Measurements from ENCODE around the gene NUP93.
A peak's percentile ranks its signal among the peaks of the same experiment; 100 is the strongest.

Gene NUP93

DNA sequence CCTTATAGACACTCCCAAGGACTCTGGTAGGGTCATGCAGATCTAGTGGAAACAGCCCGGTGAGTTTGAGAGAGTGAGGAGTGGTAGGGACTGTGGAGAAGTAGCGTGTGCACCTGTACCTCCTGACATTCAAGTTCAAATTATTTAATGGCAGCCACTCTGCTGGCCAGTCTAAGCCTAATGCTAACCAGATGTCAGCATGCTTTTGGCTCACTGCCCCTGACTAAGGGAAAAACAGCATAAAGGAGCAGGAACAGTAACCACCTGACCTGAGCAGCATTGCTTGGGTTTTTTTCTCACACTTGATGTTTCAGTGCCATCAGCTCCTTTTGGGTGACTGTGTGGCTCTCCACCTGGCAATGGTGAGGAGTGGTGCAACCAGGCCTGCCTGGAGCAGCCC lies 111.3 kb downstream of the NUP93 start:
- TF ChIP-seq, protein P1, sequence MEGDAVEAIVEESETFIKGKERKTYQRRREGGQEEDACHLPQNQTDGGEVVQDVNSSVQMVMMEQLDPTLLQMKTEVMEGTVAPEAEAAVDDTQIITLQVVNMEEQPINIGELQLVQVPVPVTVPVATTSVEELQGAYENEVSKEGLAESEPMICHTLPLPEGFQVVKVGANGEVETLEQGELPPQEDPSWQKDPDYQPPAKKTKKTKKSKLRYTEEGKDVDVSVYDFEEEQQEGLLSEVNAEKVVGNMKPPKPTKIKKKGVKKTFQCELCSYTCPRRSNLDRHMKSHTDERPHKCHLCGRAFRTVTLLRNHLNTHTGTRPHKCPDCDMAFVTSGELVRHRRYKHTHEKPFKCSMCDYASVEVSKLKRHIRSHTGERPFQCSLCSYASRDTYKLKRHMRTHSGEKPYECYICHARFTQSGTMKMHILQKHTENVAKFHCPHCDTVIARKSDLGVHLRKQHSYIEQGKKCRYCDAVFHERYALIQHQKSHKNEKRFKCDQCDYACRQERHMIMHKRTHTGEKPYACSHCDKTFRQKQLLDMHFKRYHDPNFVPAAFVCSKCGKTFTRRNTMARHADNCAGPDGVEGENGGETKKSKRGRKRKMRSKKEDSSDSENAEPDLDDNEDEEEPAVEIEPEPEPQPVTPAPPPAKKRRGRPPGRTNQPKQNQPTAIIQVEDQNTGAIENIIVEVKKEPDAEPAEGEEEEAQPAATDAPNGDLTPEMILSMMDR (IDR thresholded peaks at IDR 0.05; ENCODE audit: low read depth, low read length, missing control alignments) = no peak
- no peaks in the 10 kb centered on the region for H3K27me3 ChIP-seq (replicated peaks)
- H3K27ac ChIP-seq = no peak overlapping the region
- peaks cover 24% of the 10 kb centered on the region for H3K36me3 ChIP-seq (replicated peaks)
- in situ Hi-C loops (cut with HindIII; ENCODE audit: low pct_ligation_motif_present, low sequenced_read_pairs) = no loop called here
- no peak for DNase-seq
- H3K4me3 ChIP-seq (ENCODE audit: low read depth, low read length) = no peak overlapping the region

- Histone ChIP-seq H3K27ac (no peak overlapping the region), H3K36me3 (replicated peaks) (peaks cover 23% of the 10 kb centered on the region), H3K27me3 (replicated peaks) (no peaks in the 10 kb centered on the region), H3K4me3 (ENCODE audit: low read depth, low read length) (no peak overlapping the region)
- DNase-seq = no peak
- in situ Hi-C loops (cut with HindIII; ENCODE audit: low pct_ligation_motif_present, low sequenced_read_pairs) = no loop called here
- TF ChIP-seq, protein P1 (IDR thresholded peaks at IDR 0.05; ENCODE audit: low read depth, low read length, missing control alignments) = no peak
These were observed 111.7 kb downstream of the NUP93 start for GRCh38 chr16:56841659-56842058.

DNA sequence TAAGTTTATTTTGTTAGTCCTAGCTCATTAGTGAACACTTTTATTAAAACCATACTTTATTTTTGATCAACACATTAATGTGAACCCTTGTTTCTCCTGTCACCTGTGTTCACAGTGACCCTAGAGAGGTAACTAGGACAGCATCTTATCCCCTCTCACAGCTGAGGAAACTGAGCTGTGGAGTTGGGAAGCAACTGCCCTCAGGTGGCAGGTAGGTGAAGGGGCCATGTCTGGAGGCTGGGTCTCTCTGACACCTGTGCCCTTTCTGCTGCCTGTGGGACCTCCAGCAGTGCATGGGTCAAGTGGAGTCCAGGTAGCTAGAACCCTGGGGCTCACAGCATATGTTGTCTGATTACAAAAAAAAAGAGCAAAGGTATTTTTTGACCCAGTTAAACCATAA lies 112.2 kb downstream of the NUP93 start:
- Histone ChIP-seq H3K36me3 (replicated peaks) (peaks cover 20% of the 10 kb centered on the region), H3K4me3 (ENCODE audit: low read depth, low read length) (no peak overlapping the region), H3K27ac (no peak overlapping the region), H3K27me3 (replicated peaks) (no peaks in the 10 kb centered on the region)
- in situ Hi-C loops (cut with HindIII; ENCODE audit: low pct_ligation_motif_present, low sequenced_read_pairs) = no loop called here
- TF ChIP-seq, protein P1 (IDR thresholded peaks at IDR 0.05; ENCODE audit: low read depth, low read length, missing control alignments) = no peak
- no peak for DNase-seq

GRCh38 chr16:56844056-56844455 lies 114.1 kb downstream of the NUP93 start:
- no peak overlapping the region for H3K27ac ChIP-seq
- H3K27me3 ChIP-seq (replicated peaks) = no peaks in the 10 kb centered on the region
- no peak for DNase-seq
- TF ChIP-seq, protein P1 (IDR thresholded peaks at IDR 0.05; ENCODE audit: low read depth, low read length, missing control alignments) = no peak
- peaks cover 14% of the 10 kb centered on the region for H3K36me3 ChIP-seq (replicated peaks)
- H3K4me3 ChIP-seq (ENCODE audit: low read depth, low read length) = no peak overlapping the region
- in situ Hi-C loops (cut with HindIII; ENCODE audit: low pct_ligation_motif_present, low sequenced_read_pairs) = no loop called here

GRCh38 chr16:56847173-56847910 lies 117.4 kb downstream of the NUP93 start:
- no peaks in the 10 kb centered on the region for H3K27me3 ChIP-seq (replicated peaks)
- in situ Hi-C loops (cut with HindIII; ENCODE audit: low pct_ligation_motif_present, low sequenced_read_pairs) = no loop called here
- TF ChIP-seq, protein P1 (IDR thresholded peaks at IDR 0.05; ENCODE audit: low read depth, low read length, missing control alignments) = no peak
- no peak for DNase-seq
- H3K36me3 ChIP-seq (replicated peaks) = peaks cover 14% of the 10 kb centered on the region
- peak overlapping the region; percentile 47 for H3K27ac ChIP-seq
- no peak overlapping the region for H3K4me3 ChIP-seq (ENCODE audit: low read depth, low read length)

All from brain microvascular endothelial cell (primary cell).